HG03097 (cell line): ENCODE results near the gene HSD17B13.
"Not testable (repeated sequence)": the region's sequence is repeated elsewhere in the genome, so short reads cannot be mapped to it uniquely, and the experiment has no call there.

Experiments used
- ATAC-seq: cut with Tn5 transposase; IDR thresholded peaks from one replicate; pipeline ENCODE4 v1.9.1; 2021; ENCODE audit not compliant: unreplicated experiment, low FRiP score

The HSD17B13 gene

GRCh38 chr4:87322754-87323153 lies at the start of gene HSD17B13:
Gene HSD17B13, minus strand, starts transcription at chr4:87322882. Its CDS starts 41 bp downstream, at chr4:87322841.
- ATAC-seq = no peak

- ATAC-seq = no peak
These were observed 47.4 kb upstream of the HSD17B13 start for GRCh38 chr4:87370068-87370467.

GRCh38 chr4:87366521-87367162 lies 44.0 kb upstream of the HSD17B13 start:
- ATAC-seq = no peak

- ATAC-seq = no peak
These were observed 42.7 kb upstream of the HSD17B13 start for GRCh38 chr4:87365348-87365747.

GRCh38 chr4:87363552-87363951 lies 40.9 kb upstream of the HSD17B13 start:
- no peak for ATAC-seq

- ATAC-seq = no peak
These were observed 37.8 kb upstream of the HSD17B13 start for GRCh38 chr4:87360338-87360935.

GRCh38 chr4:87359258-87359657 lies 36.6 kb upstream of the HSD17B13 start:
- no peak for ATAC-seq

GRCh38 chr4:87356832-87357526 lies 34.3 kb upstream of the HSD17B13 start:
- ATAC-seq = no peak

GRCh38 chr4:87354168-87355102 lies 31.8 kb upstream of the HSD17B13 start:
- no peak for ATAC-seq

- no peak for ATAC-seq
These were observed 30.9 kb upstream of the HSD17B13 start for GRCh38 chr4:87353592-87353991.

GRCh38 chr4:87345139-87345538 lies 22.5 kb upstream of the HSD17B13 start:
- ATAC-seq = no peak

- no peak for ATAC-seq
These were observed 20.2 kb upstream of the HSD17B13 start for GRCh38 chr4:87342872-87343271.

- not testable (repeated sequence) for ATAC-seq
These were observed 19.4 kb upstream of the HSD17B13 start for GRCh38 chr4:87341954-87342635.

- ATAC-seq = no peak
These were observed 16.8 kb upstream of the HSD17B13 start for GRCh38 chr4:87339440-87339839.

- no peak for ATAC-seq
These were observed 14.7 kb upstream of the HSD17B13 start for GRCh38 chr4:87337361-87337760.

- no peak for ATAC-seq
These were observed 10.6 kb upstream of the HSD17B13 start for GRCh38 chr4:87333267-87333666.

GRCh38 chr4:87330761-87331160 lies 8.1 kb upstream of the HSD17B13 start:
- no peak for ATAC-seq

- ATAC-seq = no peak
These were observed 4.5 kb upstream of the HSD17B13 start for GRCh38 chr4:87327136-87327535.

- ATAC-seq = no peak
These were observed 3.8 kb upstream of the HSD17B13 start for GRCh38 chr4:87326460-87326859.

- ATAC-seq = no peak
These were observed 794 bp downstream of the HSD17B13 start for GRCh38 chr4:87321888-87322287.
